GM21825 (cell line): ENCODE data around the gene SQOR.

Experiments
- ATAC-seq: cut with Tn5 transposase; IDR thresholded peaks from one replicate; pipeline ENCODE4 v1.9.1; 2021; ENCODE audit warnings: mild to moderate bottlenecking, moderate library complexity; ENCODE audit not compliant: unreplicated experiment

The SQOR gene

GRCh38 chr15:45657764-45658545 lies 23.1 kb downstream of the SQOR start:
- no peak for ATAC-seq

- ATAC-seq: no peak
Measured at GRCh38 chr15:45660231-45660979, 25.6 kb downstream of the SQOR start.

- ATAC-seq: no peak
Measured at GRCh38 chr15:45662375-45662774, 27.5 kb downstream of the SQOR start.

GRCh38 chr15:45664451-45664850 lies 29.6 kb downstream of the SQOR start:
- no peak for ATAC-seq

- ATAC-seq: no peak
Measured at GRCh38 chr15:45665261-45665660, 30.4 kb downstream of the SQOR start.

- no peak for ATAC-seq
Measured at GRCh38 chr15:45666119-45666875, 31.5 kb downstream of the SQOR start.

- no peak for ATAC-seq
Measured at GRCh38 chr15:45667002-45667401, 32.2 kb downstream of the SQOR start.

GRCh38 chr15:45668386-45668785 lies 33.6 kb downstream of the SQOR start:
- ATAC-seq: no peak

GRCh38 chr15:45669422-45669821 lies 34.6 kb downstream of the SQOR start:
- no peak for ATAC-seq

- no peak for ATAC-seq
Measured at GRCh38 chr15:45670091-45670490, 35.3 kb downstream of the SQOR start.

GRCh38 chr15:45670511-45670910 lies 35.7 kb downstream of the SQOR start:
- ATAC-seq: no peak

GRCh38 chr15:45674677-45675076 lies 39.8 kb downstream of the SQOR start:
- ATAC-seq: no peak

- no peak for ATAC-seq
Measured at GRCh38 chr15:45677797-45678196, 43.0 kb downstream of the SQOR start.

- ATAC-seq: no peak
Measured at GRCh38 chr15:45678459-45679178, 43.8 kb downstream of the SQOR start.

GRCh38 chr15:45684533-45684932 lies 49.7 kb downstream of the SQOR start:
- no peak for ATAC-seq

- no peak for ATAC-seq
Measured at GRCh38 chr15:45689616-45690015, 54.8 kb downstream of the SQOR start.

GRCh38 chr15:45690581-45691260 lies 55.9 kb downstream of the SQOR start:
- no peak for ATAC-seq

- ATAC-seq: no peak
Measured at GRCh38 chr15:45701108-45701507, 66.3 kb downstream of the SQOR start.

GRCh38 chr15:45702041-45702440 lies 67.2 kb downstream of the SQOR start:
- no peak for ATAC-seq

GRCh38 chr15:45703670-45704328 lies 69.0 kb downstream of the SQOR start:
- no peak for ATAC-seq
